GM19463 (cell line): ENCODE results near the gene TBC1D9B.

Source experiments
- ATAC-seq: cut with Tn5 transposase; IDR thresholded peaks from one replicate; pipeline ENCODE4 v1.9.1; 2021; ENCODE audit warnings: mild to moderate bottlenecking, moderate library complexity; ENCODE audit not compliant: unreplicated experiment

TBC1D9B gene

DNA sequence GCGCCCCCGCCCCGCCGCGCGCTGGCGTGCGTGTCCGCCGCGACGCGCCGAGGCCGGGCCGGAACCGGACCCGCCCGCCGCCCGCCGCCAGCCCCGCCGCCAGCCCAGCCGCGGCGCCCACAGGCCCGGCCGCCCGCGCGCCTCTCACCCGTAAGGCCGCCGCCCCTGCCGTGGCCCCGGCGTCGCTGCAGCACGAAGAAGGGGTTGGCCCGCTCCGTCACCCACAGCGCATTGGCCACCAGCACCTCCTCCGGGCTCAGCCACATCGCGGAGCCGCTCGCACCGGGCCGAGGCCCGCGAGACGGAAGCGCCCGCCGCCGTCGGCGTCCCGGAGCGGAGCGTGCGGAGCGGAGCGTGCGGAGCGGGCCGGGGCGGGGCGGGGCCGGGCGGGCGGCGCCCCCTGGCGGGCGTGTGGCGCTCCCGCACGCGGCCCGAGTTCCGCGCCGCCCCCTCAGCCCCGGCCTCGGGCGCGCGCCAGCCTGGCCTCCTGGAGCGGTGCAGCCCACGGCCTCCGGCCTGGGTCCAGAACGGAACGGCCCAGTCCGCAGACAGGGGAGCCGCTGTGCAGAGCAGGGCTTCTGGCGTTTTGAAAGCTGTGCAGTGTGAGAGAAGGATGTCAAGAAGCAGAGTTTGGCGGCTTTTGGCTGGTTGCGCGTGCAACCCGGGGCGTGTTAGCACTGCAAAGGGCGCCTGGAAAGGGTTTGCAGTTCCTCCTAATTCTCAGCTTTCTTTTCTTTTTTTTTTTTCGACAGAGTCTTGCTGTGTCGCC, at the start of gene TBC1D9B:
TBC1D9B (minus strand) TSS at position 342 of the 769 bp plus-strand sequence; CDS start at position 266, 76 bp downstream.
- ATAC-seq, result peak; percentile 87

DNA sequence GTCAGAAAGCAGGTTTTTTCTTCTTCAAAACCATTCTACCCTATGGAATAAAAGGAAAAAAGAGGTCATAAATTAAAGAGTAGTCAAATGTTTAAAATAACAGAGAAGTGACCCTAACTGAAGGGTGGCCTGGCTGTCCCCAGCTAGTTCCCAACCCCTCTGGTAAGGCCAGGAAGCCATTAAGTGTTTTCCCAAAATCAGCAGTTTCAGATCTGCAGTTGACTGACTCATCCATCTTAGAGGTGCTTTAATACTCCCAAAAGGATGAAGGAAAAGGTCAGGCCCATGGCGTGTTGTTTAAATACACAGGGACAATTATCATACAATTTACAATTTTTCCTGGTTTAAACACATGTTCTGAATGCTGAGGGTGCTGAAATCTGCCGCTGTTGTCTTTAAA, 47.9 kb upstream of the TBC1D9B start:
- ATAC-seq, result no peak

DNA sequence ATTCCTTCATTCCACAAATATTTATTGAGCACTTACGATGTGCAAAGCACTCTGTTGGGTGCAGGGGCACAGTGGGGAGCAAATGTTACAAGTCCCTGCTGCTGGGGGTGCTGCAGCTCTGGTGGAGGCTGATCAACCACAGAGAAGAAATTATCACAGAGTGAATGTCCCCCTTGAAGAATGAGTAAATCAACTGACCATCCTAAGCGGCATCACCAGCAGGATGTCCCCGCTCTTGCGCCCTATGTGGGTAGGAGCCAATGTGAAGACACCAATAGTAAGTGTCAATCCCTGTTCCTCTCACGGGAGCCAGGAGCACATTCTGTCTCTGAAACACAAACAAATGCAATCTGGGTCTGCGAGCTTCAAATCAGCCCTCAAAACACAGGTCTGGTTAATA, 47.4 kb upstream of the TBC1D9B start:
- ATAC-seq, result no peak

DNA sequence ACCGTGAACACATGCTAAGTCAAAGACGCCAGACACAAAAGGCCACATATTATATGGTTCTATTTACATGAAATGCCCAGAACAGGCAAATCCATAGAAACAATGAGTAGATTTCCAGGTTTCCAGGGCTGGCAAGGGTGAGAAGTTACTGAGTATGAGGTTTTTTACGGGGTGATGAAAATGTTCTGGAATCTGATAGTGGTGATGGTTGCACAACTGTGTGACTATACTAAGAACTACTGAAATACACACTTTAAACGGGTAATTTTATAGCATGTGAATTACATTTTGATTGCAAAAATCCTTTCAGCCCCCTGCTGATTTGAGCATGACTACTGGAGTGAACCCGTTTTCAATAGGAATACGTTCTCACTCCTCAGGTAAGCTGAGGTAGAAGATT, 46.7 kb upstream of the TBC1D9B start:
- no peak for ATAC-seq

DNA sequence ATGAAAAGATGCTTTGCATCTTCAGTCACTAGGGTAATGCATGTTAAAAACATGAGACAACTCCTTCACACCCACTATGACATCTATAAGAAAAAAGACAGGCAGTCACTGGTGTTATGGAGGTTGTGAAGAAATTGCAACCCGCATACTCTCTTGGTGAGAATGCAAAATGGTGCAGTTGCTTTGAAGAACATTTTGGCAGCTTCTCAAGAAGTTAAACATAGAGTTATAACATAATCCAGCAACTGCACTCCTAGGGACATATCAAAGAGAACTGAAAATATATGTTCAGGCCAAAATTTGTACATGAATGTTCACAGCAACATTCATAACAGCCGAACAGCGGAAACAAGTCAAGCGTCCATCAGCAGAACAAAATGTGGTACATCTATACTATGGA, 46.3 kb upstream of the TBC1D9B start:
- ATAC-seq, result no peak

DNA sequence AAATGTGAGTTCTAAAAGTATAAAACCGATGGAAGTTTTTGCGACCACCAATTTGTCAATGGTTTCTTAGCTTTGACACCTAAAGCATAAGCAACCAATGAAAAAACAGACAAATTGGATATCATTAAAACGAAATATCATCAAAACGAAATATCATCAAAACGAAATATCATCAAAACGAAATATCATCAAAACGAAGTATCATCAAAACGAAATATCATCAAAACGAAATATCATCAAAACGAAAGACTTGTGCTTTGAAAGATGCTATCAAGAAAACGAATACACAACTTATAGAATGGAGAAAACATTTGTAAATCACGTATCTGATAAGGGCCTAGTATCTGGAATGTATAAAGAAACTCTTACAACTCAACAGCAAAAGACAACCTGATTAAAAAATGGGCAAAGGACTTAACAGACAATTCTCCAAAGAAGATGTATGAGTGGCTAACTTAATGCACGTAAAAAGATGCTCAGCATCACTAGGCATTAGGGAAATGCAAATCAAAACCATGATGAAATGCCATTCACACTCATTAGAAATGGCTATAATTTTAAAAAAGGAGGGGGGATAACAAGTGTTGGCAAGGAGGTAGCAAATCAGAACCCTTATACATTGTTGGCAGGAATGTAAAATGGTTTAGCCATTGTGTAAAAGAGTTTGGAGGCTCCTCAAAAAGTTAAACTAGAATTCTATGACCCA, 29.4 kb upstream of the TBC1D9B start:
- ATAC-seq, result no peak

DNA sequence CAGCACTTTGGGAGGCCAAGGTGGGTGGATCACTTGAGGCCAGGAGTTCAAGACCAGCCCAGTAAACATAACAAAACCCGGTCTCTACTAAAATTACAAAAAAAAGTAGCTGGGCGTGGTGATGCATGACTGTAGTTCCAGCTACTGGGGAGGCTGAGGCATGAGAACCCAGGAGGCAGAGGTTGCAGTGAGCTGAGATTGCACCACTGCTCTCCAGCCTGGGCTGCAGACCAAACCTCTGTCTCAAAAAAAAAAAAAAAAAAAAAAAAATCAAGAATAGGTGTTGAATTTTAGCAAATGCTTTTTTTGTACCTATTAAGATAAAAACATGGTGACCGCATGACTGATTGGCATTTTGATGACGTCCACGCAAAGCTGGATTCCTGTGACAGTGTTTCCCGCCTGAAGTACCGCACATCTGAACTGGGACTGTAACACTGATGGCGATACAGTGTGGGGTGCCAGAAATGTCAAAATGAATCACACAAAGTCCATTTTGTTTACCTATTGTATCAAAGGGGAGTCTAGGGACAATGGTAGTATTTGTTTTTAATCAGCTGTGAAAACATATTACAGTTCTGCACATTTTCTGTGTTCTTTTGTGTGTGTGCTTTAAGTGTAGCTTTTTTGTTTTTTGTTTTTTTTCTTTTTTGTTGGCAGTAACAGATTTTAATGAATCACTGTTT, 23.2 kb upstream of the TBC1D9B start:
- ATAC-seq, result no peak

DNA sequence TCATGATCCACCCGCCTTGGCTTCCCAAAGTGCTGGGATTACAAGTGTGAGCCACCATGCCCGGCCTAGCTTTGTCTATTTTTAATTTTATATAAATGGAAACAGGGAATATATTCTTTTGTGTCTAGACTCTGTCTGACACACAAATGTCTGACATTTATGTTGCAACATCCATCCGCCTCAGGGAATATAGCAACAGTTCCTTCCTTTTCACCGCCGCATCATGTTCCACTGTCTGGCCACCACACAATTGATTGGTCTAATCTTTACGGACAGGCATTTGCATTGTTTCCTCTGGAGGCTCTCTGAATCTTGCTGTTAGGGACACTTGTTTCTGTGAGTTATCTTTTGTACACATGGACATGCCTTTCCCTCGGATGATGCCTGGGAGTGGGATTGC, 20.1 kb upstream of the TBC1D9B start:
- ATAC-seq, result no peak

DNA sequence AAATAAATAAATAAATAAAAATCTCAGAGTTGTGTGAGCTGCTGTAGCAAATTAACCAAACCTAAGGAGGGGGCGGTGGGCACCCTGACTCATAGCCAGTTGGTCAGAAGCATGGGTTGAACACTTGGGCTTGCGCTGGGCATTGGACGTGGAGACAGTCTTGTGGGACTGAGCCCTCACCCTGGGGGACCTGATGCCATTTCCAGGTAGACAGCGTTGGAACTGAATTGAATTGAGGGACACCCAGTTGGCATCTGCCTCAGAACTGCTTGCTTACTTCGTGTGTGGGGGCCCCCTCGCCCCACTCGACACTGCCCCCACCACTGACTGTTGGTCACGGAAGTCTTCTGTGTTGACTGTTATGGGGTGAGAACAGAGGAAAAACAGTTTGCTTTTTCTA, 19.0 kb upstream of the TBC1D9B start:
- ATAC-seq, result no peak

DNA sequence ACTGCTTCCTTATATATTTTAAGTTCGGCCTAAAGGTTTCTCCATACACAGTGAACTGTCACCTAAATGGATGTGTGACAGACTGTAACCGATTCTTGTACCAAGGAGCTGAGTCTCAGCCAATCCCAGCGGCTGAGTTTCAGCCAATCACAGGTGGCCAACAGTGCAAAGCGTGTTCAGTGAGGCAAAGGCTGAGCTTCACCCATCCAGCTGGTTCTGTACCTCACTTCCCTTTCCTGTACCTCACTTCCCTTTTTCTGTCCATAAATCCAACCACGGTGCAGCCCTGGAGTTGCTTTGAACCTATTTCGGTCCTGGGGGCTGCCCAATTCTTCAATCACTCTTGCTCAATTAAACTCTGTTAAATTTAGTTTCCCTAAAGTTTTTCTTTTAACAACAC, 15.7 kb upstream of the TBC1D9B start:
- no peak for ATAC-seq

DNA sequence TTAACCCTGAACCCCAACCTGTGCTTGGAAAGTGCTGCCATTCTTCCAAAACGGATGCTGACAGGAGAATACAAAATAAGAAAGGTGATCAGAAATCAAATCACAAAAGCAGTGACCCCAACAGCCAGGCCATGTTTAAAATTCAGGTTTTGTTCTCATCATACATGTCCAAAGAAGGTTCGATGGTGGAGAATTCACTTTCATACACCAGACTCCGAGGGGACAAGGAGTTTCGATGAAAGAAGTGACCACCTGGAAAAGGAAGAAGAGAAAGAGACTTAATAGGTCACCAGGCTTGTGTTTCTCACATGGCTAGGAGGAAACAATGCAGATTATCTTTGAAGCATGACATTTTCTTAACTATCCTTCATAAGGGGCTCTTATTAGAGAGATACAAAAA, 12.5 kb upstream of the TBC1D9B start:
- no peak for ATAC-seq

DNA sequence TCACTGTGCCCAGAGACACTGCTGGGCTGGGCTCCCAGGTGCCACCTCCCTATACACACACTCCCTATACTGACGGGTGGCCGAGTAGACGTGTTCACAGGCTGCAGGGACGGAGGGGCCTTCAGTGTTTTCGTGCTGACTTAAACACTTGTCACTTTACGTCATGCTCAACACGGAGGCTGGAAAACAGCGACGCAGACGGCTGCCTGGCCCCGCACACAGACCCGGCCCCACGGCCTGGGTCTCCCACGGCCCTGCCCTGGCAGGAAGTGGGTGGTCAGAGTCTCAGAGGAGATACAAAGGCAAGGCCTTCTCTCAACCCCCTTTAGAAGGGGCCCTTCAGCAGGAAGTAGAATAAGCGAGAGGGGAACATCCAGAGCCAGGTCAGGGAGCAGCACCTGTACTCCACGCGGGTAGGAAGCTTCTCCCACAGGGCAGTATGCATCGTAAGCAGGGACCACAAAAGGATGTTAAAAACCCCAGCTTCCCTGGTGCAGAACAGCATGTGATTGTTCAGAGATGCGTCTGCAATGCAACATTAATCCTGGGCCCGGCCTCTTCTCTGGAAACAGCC, 11.9 kb upstream of the TBC1D9B start:
- ATAC-seq, result no peak

DNA sequence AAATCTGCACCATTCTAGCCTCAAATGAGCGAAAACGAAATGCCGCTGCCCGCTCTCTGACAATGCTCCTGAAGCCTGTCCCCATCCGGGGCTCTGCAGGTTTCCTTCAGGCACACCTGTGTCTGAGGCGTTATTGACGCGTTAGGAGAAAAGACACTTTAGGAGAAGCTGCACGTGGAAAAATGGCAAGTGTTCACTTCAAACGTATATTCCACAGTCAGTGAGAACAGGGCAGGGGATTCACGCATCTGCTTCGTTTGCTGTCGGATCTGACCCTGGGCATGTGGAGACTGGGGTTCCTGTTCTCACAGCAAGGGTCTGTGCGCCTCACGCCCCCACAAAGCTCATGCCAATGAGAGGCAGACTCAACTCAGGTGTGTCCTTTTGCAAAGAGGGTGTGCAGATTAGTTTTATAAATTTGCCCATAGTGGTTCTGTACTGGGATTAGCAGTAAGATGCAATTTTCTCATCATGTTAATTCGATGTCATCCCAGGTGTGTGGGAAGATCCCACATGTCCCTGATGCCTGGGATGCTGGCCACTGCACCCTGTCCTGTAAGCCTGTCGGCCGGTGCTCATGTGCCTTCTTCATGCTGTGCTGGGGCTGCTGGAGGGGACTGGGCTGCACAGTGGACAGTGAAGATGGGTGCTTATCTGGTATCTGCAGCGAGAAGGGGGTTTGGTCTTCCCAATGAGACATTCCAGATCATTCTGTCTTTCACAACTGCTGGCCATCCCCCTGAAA, 11.2 kb upstream of the TBC1D9B start:
- ATAC-seq, result no peak

DNA sequence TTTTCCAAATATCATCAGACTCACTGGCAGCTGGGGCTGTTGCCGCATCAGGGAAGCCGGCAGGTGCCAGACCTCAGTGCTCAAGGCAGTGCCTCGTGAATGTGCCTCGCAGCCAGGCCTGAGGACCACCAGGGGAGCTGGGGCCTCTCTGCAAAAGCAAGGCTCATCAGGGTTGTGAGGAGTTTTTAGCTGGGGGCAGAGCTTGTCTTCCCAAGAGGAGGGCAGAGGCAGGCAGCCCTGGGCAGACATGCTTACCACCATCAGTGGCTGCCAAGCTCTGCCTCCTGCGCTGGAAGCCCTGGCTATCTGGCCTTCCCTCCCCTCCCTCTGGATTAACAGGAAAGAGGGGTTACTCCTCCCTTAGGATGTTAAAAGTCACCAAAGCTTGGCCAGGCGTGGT, 8.8 kb upstream of the TBC1D9B start:
- no peak for ATAC-seq

DNA sequence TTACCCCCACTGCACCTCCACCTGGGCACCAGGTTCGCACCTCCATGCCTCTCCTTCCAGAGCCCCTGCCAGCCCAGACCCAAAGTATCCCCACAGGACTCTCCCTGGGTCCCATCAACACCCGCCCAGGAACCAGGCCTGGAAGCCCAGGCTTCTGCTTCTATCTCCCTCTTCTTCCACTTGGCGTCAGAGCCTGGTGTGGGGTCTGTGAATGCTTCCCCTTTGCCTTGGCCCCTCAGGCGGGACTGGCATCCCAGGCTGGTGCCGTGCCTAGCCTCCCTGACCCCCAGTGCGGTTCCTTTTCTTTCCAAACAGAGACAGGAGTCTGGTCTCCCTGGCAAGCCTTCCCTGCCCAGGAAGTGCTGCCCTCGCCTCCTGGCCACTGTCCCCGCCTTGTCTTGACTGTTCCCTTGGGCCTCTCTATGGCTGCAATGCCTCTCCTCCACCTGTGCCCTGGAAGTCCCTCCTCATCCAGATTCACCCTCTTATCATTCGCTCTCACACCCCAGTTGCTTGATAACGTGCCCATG, 7.8 kb upstream of the TBC1D9B start:
- ATAC-seq, result no peak

DNA sequence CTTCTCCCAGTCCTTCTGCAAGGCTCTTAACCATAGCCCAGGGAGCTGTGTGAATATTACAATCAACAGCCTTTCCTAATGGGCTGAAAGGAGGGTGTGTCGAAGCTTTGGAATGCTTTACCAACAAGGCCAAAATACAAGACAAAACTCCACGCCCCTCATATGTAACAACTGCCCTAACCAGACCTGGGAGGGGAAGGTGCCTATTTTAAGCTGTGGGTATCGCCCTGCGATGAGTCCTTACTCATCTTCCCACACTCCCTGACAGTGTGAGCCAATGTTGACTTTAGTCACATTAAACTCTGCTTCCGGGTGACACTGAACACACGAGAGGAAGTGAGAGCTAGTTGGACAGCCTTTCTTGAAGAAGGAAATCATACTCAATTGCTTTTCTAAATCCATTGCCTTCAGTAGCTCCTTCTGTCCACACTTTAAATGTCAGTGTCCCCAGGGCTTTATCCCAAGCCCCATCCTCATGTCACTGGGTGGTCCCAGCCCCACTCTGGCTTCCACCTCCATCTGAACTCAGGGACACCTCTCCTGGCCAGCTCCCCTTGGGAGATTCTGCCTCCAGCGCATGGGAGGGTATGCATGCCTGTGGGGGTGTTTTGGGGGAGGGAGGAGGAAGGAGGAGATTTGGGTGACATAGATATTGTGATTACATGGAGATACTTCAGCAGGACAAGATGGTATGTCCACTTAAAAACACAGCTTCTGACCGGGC, 6.5 kb upstream of the TBC1D9B start:
- ATAC-seq, result no peak

DNA sequence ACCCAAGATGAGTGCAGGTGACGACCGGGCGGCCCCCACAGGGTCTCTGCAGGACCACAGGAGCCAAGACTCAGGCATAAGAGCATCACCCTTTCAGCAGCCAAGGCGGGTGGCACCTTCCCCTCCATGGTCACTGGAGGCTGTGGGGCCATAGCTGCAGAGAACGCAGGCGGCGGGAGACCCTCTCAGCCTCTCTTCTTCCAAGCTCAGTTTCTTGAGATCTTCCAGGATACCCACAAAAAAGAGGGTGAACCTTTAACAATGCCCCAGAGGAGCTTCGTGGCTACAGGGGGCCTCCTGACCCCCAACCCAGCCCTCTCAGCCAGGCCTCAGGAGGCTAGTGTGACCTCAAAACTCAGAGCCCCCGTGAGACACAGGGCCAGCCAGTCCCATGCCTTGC, 5.8 kb upstream of the TBC1D9B start:
- ATAC-seq, result no peak

DNA sequence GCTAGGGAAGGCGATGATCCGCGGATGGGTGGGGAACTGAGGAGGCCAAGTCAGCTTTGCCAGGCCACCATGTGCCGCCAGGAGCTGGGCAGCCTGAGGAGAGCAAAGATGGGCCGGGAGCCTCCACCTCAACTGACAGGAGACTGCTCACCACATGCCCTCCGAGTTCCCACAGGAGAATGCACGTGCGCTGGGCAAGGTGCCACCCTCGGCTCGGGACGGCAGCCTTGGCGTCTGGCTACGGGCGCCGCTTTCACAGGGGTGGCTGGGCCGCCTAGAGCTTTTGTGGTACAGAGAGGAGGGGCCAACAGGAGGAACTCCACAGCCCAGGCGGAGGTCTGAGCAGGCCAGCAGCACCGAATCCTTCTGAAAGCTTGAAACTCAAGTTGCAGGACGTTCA, 5.3 kb upstream of the TBC1D9B start:
- no peak for ATAC-seq

DNA sequence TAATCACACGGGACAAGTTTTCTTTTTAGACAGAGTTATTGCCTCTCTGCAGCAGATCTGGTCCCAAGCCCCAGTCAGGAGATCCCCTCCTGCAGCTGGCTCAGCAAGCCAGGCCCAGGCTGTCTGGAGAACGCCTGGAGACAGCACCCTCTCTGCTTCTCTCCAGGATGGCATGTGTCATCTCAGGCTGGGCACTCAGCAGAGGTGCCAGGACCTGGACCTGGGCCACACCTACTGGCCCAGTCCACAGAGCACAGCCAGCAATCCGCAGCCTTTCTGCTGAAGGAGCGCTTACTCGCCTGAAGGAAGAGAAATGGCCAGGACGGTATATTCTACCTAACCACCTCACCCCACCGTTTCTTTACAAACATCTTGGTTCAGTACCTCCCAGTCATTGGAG, 4.7 kb upstream of the TBC1D9B start:
- no peak for ATAC-seq

DNA sequence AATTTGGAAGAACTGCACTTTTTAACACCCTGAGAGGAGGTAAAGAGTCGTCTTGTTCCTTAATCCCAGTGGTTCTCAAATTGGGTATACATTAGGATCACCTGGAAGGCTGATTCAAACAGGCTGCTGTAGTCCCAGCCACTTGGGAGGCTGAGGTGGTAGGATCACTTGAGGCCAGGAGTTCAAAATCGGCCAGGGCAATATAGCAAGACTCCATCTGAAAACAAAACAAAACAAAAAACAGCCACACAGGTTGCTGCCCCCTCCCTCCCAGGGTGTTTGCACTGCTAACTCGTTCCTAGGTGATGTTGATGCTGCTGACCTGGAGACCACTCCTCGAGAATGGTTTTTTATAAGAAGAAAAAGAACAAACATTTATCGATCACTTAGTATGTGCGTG, 1.5 kb upstream of the TBC1D9B start:
- no peak for ATAC-seq
